RCC 7860 (cell line): Measurements from ENCODE around the gene RASGRF1.
"Not testable (repeated sequence)": the region's sequence is repeated elsewhere in the genome, so short reads cannot be mapped to it uniquely, and the experiment has no call there.

ENCODE experiments used
- DNase-seq: peaks from one replicate; pipeline ENCODE4 v3.0.0-alpha.2; 2015; ENCODE audit warnings: low spot score
- FAIRE-seq: peaks from 2 replicates; lab custom pipeline; 2012; peaks lifted over from hg19 to GRCh38; lab: Jason Lieb, UNC

The RASGRF1 gene

DNA sequence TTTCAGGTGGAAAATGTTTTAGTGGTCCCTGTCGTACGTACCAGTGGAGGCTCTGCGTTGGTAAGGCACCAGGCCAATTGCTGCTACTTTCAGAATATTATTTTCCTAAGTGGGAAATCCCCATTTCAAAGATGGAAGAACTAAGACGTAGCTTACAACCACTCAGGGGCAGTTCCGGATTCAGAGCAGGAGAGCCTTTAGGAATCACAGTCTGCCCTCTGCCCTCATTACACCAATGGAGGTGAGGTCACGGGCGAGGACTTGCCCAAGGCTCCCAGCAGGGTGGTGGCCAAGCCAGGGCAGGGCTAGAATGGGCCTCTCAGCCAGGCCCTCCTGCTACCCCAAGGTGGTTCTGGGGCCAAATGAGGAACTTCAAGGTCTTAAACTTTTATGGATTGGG lies 72.6 kb downstream of the RASGRF1 start:
- no peak for FAIRE-seq
- DNase-seq = no peak

DNA sequence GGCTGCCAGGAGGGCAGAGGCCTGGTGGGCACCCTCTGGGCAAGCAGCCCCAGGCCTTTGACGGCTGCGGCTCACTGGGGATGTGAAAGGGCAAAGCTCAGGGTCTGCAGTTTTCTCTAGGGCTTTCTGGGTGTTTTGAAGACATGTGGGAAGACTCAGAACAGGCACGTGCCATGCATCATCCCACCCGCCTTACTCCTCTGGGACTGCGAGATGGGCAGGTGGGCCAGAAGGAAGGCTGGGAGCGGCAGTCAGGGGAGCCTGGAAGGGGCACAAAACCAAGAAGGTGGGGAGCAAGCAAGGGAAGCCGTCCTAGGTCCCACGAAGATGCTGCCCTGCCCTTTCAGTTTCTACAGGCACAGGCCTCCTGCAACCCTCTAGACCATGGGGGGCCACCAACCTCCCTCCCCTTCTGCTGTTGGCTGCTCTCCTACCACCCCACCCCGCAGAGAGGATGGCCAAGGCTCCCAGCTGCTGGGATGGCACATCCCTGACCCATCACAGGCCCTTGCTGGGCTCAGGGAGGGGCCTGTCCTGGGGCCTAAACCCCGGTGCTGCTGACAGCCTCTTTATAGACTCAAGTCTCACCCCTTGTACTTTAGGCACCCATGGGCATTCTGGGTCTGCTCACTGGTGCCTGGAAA lies 73.9 kb downstream of the RASGRF1 start:
- FAIRE-seq (no peak), DNase-seq (no peak)

DNA sequence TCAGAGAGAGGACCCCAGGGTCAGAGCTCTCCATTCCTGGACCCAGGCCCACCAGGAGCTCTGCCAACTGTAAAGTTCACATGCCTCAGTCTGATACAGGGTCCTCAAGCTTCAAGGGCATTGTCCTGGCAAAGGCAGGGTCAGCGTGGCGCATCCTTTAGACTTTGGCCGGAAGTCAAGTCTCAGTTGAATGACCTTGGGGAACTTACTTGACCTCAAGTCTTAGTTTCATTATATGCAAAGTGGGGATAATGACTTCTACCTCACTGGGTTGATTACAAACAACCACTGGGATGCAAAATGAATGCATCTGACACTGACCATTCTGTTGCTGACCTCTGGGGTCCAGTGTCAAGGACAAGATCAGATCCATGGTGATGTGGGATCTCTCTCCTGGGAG lies 75.2 kb downstream of the RASGRF1 start:
- no peak for FAIRE-seq
- no peak for DNase-seq

DNA sequence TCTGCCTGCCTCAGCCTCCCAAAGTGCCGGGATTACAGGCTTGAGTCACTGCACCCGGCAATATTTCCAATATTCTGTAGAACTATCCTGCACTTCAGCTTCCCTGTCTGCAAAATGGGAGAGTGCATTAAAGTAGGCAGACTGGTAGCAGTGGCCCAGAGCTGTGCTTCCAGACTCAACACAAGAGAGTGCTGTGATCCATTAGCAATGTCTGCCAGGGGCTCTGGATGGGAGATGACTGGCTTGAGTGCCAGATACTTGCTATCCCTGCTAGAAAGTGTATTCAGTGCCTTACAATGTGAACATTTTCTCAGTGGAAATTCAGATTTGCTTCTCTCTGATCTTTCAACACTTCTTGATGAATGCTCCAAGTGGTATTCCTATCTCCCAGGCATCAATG lies 80.3 kb downstream of the RASGRF1 start:
- FAIRE-seq = no peak
- DNase-seq = no peak

DNA sequence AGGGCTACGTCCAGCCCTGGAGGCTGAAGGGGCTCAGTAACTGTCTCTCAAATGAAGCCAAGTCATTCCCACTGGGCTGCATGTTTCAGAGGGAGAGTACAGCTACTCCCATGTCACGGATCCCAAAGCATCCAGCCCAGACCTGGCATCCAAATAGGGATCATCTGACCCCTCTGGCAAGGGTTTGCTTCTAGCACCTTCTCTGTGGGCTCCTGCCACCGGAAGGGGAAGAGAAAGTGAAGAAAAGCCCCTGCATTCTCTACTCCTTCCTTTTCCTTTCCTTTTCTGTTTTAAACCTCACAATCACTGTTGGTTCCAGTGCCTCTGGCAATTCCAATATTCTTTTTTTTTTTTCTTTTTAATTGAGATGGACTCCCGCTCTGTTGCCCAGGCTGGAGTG lies 81.2 kb downstream of the RASGRF1 start:
- DNase-seq = no peak
- no peak for FAIRE-seq

DNA sequence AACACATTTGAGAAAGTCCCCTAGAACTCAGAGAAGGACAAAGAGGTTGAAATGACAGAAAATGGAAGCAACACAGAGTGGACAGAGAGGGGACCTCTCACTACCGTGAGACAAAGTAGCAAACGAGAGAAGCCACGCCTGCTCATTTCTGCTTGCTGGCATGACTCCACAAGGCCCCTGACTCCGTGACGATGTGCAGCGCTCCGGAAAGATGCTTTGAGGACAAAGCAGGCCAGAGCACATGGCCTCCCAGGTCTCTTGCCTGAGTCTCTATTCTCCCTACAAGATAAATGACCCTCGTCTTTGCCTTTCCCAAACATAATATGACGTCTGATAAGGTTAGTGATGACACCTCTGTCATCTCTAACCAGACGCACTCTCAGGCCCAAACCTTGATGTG lies 81.9 kb downstream of the RASGRF1 start:
- FAIRE-seq = no peak

DNA sequence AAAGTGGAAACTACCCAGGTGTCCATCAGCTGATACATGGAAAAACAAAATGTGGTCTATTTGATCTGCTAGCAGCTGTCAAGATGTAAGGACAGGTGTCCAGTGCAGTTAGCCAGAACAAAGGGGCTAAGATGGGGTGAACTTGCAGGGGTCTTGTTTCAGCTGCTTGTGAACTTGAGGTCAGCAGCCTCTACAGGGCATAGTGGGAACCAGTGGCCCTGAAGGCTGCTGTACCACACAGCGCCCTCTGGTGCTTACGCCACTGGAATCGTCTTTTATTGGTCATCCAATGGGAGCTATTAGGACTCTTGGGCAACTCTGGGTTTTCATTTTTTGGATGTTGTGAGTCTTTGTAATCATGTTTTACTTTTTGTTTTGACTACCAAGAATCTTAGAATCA lies 83.5 kb downstream of the RASGRF1 start:
- FAIRE-seq (no peak), DNase-seq (peak; percentile 31)

More for the DNA sequence above, 81.9 kb downstream of the RASGRF1 start:
- DNase-seq = no peak

DNA sequence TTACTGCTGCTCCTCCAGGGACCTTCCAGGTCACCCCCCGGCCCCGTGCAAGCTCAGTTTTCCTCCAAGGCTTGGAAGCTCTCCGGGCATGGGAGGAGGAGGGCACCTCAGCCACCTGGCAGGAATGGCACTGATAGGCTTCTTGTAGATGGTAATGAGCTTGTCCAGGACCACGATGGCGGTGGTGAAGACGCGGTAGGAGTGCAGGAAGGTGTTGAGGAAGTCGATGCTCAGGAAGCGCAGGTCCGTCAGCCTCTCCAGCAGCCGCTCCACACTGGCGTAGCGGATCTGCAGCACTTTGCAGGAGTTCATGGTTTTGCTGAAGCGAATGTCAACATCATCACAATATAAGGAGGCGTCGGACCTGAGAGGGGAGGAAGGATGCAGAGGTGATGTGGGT lies 84.5 kb downstream of the RASGRF1 start:
- no peak for FAIRE-seq
- no peak for DNase-seq

DNA sequence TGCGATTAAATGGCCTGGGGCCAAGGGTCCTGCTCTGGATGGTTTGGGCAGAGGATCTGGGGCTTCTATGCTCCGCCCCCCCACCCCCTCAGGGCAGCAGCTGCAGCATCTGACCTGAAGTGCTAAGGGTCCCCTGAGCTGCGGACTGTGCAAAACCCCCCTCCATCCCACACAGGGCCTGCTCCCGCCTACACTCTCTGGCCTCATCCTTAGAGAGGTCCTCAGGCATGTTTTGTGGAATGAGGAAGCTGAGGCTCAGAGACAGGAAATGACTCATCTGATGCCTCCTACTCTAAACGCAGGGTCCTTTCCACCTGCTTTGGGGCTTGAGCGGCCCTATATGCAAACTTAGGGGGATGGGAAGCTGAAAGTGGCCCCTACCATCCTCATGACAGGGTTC lies 86.2 kb downstream of the RASGRF1 start:
- FAIRE-seq = no peak
- peak; percentile 62 for DNase-seq

DNA sequence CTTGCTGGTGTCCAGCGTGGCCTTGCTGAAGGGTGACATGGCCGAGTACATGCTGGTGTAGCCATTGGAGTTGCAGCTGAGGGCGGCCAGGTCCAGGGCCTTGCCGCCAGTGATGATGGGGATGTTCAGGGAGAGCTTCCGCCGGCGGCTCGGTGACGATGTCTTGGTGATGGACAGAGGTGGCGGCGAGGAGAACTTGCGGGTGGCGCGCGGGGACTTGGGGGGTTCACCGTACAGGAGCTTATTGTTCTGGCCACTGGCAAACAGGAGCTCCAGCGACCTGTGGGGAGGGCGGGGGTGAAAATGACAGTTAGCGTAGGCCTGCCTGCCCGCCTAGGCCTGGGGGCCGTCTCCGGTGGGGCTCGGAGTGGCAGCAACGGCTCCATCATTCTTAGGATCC lies 86.7 kb downstream of the RASGRF1 start:
- FAIRE-seq (no peak), DNase-seq (no peak)

DNA sequence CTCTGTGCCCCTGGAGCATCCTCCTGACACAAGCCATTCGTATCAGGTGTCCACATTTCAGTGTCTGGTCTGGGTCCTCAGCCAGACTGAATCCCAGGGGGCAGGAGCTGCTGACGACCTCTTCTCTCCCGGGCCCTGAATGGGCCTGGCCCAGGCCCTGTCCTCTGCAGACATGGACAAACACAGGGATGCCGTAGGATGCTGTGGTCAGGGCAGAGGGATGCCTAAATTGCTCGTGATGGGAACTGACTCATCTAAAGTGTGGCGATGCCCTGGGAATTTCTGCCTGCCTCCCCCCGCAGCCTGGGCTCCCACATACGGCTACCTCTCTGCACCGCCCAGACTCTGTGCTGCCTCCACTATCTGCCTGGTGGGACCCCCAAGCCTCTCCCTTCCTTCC lies 87.3 kb downstream of the RASGRF1 start:
- FAIRE-seq (no peak), DNase-seq (peak; percentile 30)

DNA sequence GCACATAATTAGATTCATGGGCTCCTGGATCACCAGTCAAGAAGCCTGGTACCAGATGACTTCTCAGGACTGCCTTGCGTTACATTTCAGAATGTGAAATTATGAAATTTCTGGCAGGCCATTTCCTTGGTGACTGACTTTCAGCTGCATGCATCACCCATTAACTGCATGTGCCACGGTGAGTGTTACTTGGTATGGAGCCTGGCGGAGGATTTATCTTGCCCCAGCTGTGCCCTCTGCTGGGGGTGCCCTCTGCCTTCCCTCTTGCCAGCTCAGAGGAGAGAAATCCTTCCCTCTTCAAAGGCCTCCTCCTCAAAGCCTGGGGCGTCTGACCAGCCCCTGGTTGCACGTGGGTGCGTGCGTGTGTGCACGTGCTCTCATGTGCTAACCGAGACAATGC lies 88.0 kb downstream of the RASGRF1 start:
- DNase-seq (no peak), FAIRE-seq (no peak)

DNA sequence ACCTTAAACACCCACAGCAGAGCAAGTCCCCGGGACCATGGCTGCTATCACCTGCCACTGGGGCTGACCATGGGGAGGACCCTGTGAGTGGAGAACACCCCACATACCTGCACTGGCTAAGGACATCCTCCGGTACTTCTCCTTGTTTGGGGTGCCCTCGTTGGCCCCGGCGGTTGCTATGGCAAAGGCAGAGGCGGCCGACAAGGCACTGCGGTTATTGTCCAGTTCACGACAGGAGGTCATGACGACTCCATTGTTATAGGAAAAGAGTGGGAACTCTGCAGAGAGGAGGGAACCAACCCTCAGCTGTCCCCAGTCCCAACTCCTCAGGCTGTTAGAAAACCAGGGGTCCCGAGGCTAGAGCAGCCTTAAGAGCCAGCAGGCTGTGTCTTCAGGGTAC lies 90.9 kb downstream of the RASGRF1 start:
- DNase-seq = no peak
- no peak for FAIRE-seq

DNA sequence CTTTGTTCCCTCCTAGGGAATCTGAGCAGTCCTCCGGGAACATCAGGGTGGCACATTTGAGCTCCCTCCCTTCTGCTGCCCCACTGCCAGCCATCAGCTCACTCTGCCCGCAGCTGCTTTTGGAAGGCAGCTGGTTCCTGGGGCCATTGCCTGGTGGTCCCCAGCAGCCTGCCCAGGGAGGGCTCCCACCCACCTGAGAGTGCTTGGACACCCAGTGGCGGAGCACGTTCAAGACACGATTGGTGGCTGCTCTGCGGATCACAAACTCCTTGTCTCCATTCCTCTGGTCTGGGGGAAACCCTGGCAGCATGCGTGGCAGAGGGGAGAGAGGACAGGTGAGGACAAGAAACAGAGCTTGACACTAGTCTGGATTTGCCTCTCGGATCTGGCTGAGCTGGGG lies 92.1 kb downstream of the RASGRF1 start:
- FAIRE-seq = no peak
- DNase-seq = no peak

DNA sequence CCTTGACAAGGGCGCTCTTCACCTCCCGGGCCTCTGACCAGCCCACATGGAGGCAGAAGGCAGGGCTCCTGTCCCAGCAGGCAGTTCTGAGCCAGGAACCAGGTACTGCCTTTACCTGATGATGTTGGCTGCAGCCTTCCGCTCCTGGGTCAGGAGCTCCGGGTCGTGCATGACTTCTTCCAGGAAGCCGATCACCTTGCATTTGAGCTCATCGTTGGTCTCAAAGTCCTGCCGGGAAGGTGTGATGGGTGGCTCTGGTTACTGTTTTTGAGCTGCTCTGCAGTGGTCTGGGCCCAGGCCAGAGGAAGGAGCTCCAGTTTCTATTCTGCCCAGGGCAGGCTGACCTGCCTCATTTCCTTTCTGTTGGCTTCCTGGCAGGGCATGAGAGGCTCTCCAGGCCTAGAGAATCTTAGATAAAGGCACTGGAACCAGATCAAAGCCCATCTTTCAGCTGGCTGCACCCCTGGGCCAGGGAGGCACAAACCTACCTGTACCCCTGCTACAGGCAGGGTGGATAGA lies 92.5 kb downstream of the RASGRF1 start:
- no peak for DNase-seq
- no peak for FAIRE-seq

DNA sequence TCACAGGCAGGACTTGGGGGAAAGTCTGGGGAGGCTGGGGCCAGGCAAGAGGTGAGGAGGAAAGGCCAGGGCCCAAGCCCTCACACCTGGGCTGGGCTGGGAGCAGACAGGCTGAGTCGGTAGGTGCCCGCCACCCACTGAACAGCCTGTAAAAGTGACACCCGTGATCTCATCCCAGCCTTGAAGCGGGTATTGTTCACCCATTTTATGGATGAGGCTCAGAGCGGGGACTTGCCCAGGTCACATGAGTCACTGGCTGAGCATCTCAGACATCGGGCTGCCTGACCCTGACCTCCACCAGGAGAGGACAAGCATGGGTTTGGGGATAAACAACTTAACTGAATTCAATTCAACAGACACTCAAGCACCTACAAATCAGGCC lies 93.7 kb downstream of the RASGRF1 start:
- peak; percentile 31 for FAIRE-seq
- DNase-seq = peak; percentile 83

DNA sequence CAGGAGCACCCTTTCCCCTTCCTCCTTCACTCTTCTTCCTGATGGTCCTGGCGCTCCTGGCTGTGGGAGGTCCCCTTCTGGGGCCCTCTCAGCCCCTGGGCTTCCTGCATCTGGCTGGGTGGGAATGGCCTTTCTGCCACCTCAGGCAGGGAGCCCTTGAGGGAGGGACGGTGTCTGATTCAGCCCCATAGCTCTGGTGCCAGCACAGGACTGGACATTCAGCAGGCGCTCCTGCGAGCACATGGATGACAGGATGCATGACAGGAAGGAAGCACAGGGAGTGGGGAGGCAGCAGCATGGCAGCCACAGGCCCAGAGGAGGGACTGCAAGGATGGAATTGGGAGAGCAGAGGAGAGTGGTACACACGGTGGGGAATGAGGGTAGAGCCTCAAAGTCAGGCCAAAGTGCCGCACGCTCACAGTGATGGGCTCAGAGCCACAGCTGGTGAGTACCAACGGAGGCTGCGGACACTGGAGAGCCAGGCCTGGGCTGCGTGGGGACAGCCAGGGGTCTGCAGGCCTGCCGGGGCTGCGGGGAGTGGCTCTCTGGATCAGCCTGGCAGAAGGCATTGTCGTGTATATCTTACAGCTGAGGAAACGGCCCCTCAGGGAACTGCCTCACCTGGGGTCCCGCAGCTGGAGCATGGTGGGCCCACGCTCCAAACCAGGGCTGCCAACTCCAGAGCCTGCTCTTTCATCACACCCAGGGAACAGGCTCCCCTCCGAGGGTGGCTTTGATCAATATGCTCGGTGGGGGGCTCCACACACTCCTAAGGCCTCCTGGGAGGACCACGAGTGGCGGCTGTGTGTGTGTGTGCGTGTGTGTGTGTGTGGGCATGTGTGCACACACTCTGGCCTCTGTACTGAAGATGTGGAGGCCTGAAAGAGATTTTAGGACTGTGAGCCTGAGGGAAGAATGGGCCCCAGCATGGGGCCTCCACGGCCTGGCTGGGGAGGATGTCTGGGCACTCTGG lies 94.4 kb downstream of the RASGRF1 start:
- FAIRE-seq (no peak), DNase-seq (no peak)

DNA sequence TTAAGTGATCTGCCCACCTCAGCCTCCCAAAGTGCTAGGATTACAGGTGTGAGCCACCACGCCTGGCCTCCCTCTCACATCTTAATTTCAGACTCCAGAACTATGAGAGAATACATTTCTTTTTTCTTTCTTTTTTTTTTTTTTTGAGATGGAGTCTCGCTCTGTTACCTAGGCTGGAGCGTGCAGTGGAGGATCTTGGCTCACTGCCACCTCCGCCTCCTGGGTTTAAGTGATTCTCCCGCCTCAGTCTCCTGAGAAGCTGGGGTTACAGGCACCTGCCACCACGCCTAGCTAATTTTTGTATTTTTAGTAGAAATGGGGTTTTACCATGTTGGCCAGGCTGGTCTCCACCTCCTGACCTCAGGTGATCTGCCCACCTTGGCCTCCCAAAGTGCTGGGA lies 95.4 kb downstream of the RASGRF1 start:
- FAIRE-seq, DNase-seq: not testable (repeated sequence)

DNA sequence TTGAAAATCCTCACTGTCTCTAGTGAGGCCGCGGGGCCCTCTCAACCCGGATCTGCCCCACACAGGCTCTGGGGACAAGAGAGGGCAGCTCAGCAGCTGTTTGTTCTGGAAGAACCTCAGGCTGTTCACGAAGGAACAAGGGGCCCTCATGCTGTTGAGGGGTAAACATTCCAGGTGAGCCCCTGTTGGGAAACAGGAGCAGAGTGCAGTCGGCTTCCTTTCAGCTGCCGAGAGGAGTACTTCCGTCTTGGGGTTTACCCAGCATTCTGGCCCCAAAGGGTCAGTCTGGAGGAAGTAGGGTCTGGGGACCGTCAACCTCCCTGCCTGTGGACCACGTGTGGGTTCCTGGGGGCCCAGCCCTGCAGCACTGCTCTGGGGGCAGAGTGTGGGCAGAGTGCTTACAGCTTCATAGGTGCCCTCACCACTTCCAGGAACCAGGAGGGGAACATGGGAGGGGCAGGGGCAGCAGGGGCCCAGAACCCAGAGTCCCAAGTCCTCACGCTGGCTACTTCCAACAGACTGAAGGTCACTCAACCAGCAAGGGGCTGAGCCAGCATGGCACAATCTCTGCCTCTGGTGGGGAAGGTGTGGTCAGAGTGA lies 96.5 kb downstream of the RASGRF1 start:
- FAIRE-seq = no peak
- no peak for DNase-seq

DNA sequence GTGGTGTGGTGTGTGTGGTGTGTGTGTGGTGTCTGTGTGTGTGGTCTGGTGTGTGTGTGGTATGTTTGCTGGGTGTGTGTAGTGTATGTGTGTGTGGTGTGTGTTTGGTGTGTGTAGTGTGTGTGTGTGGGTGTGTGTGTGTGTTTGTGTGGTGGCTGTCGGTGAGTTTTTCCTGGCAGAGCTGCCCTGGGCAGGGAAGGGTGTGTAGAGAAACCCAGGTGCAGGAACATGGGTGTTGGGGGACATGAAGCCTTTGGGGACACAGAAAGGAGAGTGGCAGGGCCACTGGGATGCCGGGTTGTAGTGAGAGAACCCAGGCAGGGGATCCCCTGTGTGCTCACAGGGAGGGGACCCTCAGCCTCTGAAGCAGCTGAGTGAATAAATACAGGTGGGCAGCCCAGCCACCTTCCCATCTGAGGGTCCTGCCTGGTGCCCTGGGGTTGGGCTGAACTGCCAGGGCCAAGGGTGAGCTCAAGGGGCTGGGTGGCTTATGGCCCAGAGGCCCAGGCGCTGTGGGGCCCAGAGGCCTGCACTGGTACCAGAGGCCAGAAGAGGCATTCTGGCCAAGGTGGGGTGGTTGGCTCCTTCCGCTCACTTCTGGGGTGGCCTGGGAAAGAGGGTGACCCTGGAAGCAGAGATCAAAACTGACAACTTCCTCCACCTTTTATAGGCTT lies 97.2 kb downstream of the RASGRF1 start:
- no peak for DNase-seq
- no peak for FAIRE-seq
